ENCODE measurements around the gene KIF26B.

Gene KIF26B

GRCh38 chr1:245155272-245156040, 671 bp downstream of the KIF26B start:
- TF ChIP-seq, protein P1, sequence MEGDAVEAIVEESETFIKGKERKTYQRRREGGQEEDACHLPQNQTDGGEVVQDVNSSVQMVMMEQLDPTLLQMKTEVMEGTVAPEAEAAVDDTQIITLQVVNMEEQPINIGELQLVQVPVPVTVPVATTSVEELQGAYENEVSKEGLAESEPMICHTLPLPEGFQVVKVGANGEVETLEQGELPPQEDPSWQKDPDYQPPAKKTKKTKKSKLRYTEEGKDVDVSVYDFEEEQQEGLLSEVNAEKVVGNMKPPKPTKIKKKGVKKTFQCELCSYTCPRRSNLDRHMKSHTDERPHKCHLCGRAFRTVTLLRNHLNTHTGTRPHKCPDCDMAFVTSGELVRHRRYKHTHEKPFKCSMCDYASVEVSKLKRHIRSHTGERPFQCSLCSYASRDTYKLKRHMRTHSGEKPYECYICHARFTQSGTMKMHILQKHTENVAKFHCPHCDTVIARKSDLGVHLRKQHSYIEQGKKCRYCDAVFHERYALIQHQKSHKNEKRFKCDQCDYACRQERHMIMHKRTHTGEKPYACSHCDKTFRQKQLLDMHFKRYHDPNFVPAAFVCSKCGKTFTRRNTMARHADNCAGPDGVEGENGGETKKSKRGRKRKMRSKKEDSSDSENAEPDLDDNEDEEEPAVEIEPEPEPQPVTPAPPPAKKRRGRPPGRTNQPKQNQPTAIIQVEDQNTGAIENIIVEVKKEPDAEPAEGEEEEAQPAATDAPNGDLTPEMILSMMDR (IDR thresholded peaks at IDR 0.05; ENCODE audit: low read depth, low read length), result peak; percentile 27; the same call in 1 of the 2 replicates
- peak; percentile 60 for DNase-seq
- H3K27me3 ChIP-seq, result no peaks in the 10 kb centered on the region
- H3K4me1 ChIP-seq, result 0 out of 2 replicates have a peak, but pooled peaks cover 3% of the 10 kb centered on the region
- peak overlapping the region; percentile 93 for H3K4me3 ChIP-seq (ENCODE audit: low read depth, low read length)
- peaks cover 23% of the 10 kb centered on the region for H3K36me3 ChIP-seq
- peaks cover 4% of the 10 kb centered on the region; the same call in 1 of the 2 replicates for H3K9me3 ChIP-seq

- Histone ChIP-seq H3K9me3 (peaks cover 4% of the 10 kb centered on the region; the same call in 1 of the 2 replicates), H3K36me3 (peaks cover 23% of the 10 kb centered on the region), H3K4me3 (ENCODE audit: low read depth, low read length) (peak overlapping the region; percentile 93), H3K4me1 (0 out of 2 replicates have a peak, but pooled peaks cover 3% of the 10 kb centered on the region), H3K27me3 (no peaks in the 10 kb centered on the region)
- peak; percentile 94 for DNase-seq
- TF ChIP-seq, protein P1 (IDR thresholded peaks at IDR 0.05; ENCODE audit: low read depth, low read length), result peak; percentile 67
Observed at GRCh38 chr1:245156041-245156735, 1.4 kb downstream of the KIF26B start.

DNA sequence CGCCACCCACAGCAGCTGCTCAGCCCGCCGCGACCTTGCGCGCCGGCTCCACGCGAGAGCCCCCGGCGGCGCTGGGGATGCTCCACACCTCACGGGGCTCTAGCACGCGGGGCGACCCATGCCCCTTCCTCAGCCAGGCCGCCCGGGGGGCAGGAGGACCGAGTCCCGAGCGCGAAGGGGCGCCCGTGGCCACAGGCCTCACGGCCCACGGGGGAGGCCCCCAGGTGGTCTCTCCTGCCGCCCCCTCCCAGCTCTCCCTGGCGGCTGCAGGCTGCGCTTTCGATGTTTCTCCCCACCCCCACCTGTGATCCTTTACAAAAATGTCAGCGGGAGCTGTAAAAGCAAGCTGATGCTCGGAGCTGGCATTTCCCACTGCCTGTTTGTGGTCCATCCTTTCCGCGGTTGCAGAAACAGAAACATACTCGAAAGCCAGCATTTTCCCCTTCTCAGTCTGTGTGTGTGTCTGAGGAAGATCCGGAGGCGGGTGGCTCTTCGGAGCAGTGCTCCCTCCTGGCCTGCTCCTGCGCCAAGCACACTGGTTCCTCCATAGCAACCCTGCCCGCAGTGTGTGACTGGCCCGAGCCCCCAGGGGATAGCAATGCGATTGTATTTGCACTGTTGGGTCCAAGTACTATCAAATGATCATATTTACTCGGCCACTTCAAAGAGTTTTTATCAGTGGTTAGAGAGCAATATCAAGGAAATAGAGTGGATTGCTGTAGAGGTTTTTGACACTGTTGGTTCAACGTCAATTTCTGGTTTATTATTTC, 2.1 kb downstream of the KIF26B start:
- TF ChIP-seq, protein P1 (IDR thresholded peaks at IDR 0.05; ENCODE audit: low read depth, low read length), result no peak
- Histone ChIP-seq H3K36me3 (peaks cover 23% of the 10 kb centered on the region), H3K9me3 (peaks cover 4% of the 10 kb centered on the region; the same call in 1 of the 2 replicates), H3K4me1 (0 out of 2 replicates have a peak, but pooled peaks cover 3% of the 10 kb centered on the region), H3K4me3 (ENCODE audit: low read depth, low read length) (peak overlapping the region; percentile 93), H3K27me3 (no peaks in the 10 kb centered on the region)
- peak; percentile 71 for DNase-seq

DNA sequence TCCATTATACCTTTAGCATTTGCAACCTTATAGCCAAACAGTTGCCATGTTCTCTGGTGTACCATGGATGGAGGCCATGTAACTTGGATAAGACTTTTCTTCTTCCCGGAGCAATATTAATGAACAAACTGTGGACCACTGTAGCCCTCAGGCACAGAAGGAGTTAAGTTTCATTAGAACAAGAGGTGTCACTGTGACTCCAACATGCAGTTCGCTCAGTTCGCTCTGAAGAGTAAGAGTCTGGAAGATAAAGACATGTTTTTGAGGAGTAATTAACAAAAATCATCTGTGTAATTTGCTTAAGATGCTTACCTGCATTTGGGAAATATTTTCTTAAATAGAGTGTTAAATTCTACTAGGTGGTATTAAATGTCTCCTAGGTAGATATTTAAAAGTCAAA, 4.1 kb downstream of the KIF26B start:
- H3K4me1 ChIP-seq, result 0 out of 2 replicates have a peak, but pooled peaks cover 3% of the 10 kb centered on the region
- TF ChIP-seq, protein P1 (IDR thresholded peaks at IDR 0.05; ENCODE audit: low read depth, low read length), result no peak
- H3K4me3 ChIP-seq (ENCODE audit: low read depth, low read length), result no peak overlapping the region
- peaks cover 4% of the 10 kb centered on the region; the same call in 1 of the 2 replicates for H3K9me3 ChIP-seq
- H3K36me3 ChIP-seq, result peaks cover 27% of the 10 kb centered on the region
- no peak for DNase-seq
- no peaks in the 10 kb centered on the region for H3K27me3 ChIP-seq

DNA sequence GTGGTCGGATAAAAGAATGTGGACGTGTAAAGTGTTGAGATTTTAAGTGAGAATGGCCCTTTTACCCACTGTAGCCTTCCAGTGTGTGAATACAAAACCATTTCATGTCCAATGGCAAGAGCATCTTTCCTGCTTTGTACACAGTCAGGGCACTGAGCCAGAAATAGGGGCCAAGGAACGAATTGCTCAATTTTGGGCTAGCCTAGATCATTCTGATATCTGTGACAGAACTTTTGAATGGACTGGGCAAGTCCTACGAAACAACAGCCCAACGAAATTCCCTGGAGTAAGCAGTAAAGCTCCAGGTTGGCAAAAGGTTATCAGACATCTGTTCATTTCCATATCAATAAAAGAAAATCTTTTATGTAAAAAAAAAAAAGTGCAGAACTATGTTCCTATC, 5.5 kb downstream of the KIF26B start:
- no peaks in the 10 kb centered on the region for H3K27me3 ChIP-seq
- peaks cover 27% of the 10 kb centered on the region for H3K36me3 ChIP-seq
- no peak overlapping the region for H3K4me3 ChIP-seq (ENCODE audit: low read depth, low read length)
- peaks cover 4% of the 10 kb centered on the region; the same call in 1 of the 2 replicates for H3K9me3 ChIP-seq
- H3K4me1 ChIP-seq, result 0 out of 2 replicates have a peak, but pooled peaks cover 3% of the 10 kb centered on the region
- TF ChIP-seq, protein P1 (IDR thresholded peaks at IDR 0.05; ENCODE audit: low read depth, low read length), result no peak
- no peak for DNase-seq
